Measurements from ENCODE around the gene MORF4L2.
"Not testable (repeated sequence)": the region's sequence is repeated elsewhere in the genome, so short reads cannot be mapped to it uniquely, and the experiment has no call there.

Gene MORF4L2

GRCh38 chrX:103681443-103681842 is 5.1 kb downstream of the MORF4L2 start:
- no peak overlapping the region for H3K4me3 ChIP-seq (ENCODE audit: low read depth, low read length)
- DNase-seq (ENCODE audit: low read depth) = no peak
- TF ChIP-seq CTCF (IDR thresholded peaks at IDR 0.05; ENCODE audit: insufficient read depth, low read depth, low read length, missing control alignments) = no peak

- DNase-seq (ENCODE audit: low read depth) = no peak
- no peak for TF ChIP-seq CTCF (IDR thresholded peaks at IDR 0.05; ENCODE audit: insufficient read depth, low read depth, low read length, missing control alignments)
- no peak overlapping the region for H3K4me3 ChIP-seq (ENCODE audit: low read depth, low read length)
Measured at GRCh38 chrX:103678199-103678993, 8.1 kb downstream of the MORF4L2 start.

GRCh38 chrX:103674531-103675454 is 11.7 kb downstream of the MORF4L2 start:
- DNase-seq (ENCODE audit: low read depth) = no peak
- H3K4me3 ChIP-seq (ENCODE audit: low read depth, low read length) = no peak overlapping the region
- TF ChIP-seq CTCF (IDR thresholded peaks at IDR 0.05; ENCODE audit: insufficient read depth, low read depth, low read length, missing control alignments) = no peak

- DNase-seq (ENCODE audit: low read depth) = no peak
- no peak overlapping the region for H3K4me3 ChIP-seq (ENCODE audit: low read depth, low read length)
- no peak for TF ChIP-seq CTCF (IDR thresholded peaks at IDR 0.05; ENCODE audit: insufficient read depth, low read depth, low read length, missing control alignments)
Measured at GRCh38 chrX:103669745-103670144, 16.8 kb downstream of the MORF4L2 start.

- no peak for DNase-seq (ENCODE audit: low read depth)
- no peak for TF ChIP-seq CTCF (IDR thresholded peaks at IDR 0.05; ENCODE audit: insufficient read depth, low read depth, low read length, missing control alignments)
- H3K4me3 ChIP-seq (ENCODE audit: low read depth, low read length) = no peak overlapping the region
Measured at GRCh38 chrX:103666202-103667107, 20.0 kb downstream of the MORF4L2 start.

- no peak for DNase-seq (ENCODE audit: low read depth)
- no peak for TF ChIP-seq CTCF (IDR thresholded peaks at IDR 0.05; ENCODE audit: insufficient read depth, low read depth, low read length, missing control alignments)
- H3K4me3 ChIP-seq (ENCODE audit: low read depth, low read length) = no peak overlapping the region
Measured at GRCh38 chrX:103663981-103664762, 22.3 kb downstream of the MORF4L2 start.

- H3K4me3 ChIP-seq (ENCODE audit: low read depth, low read length); DNase-seq (ENCODE audit: low read depth): not testable (repeated sequence)
Measured at GRCh38 chrX:103659460-103659859, 27.0 kb downstream of the MORF4L2 start.
